ENCODE data around the gene SREBF1.

Gene SREBF1

GRCh38 chr17:17841601-17842025 lies 4.8 kb upstream of the SREBF1 start:
- no peak for DNase-seq (ENCODE audit: low read depth, low spot score)

GRCh38 chr17:17840751-17841591 lies 4.2 kb upstream of the SREBF1 start:
- no peak for DNase-seq (ENCODE audit: low read depth, low spot score)

GRCh38 chr17:17839791-17840707 lies 3.3 kb upstream of the SREBF1 start:
- peak; percentile 55 for DNase-seq (ENCODE audit: low read depth, low spot score)

GRCh38 chr17:17837966-17838962 lies 1.5 kb upstream of the SREBF1 start:
- DNase-seq (ENCODE audit: low read depth, low spot score): no peak

GRCh38 chr17:17837380-17837821 lies 615 bp upstream of the SREBF1 start:
- DNase-seq (ENCODE audit: low read depth, low spot score): no peak

GRCh38 chr17:17836250-17836817 lies 452 bp downstream of the SREBF1 start:
- DNase-seq (ENCODE audit: low read depth, low spot score): peak; percentile 69

- DNase-seq (ENCODE audit: low read depth, low spot score): no peak
These were observed 1.2 kb downstream of the SREBF1 start for GRCh38 chr17:17835415-17836249.

- DNase-seq (ENCODE audit: low read depth, low spot score): no peak
These were observed 1.8 kb downstream of the SREBF1 start for GRCh38 chr17:17834974-17835373.

GRCh38 chr17:17833658-17834357 lies 3.0 kb downstream of the SREBF1 start:
- no peak for DNase-seq (ENCODE audit: low read depth, low spot score)

GRCh38 chr17:17832032-17832363 lies 4.8 kb downstream of the SREBF1 start:
- no peak for DNase-seq (ENCODE audit: low read depth, low spot score)

- DNase-seq (ENCODE audit: low read depth, low spot score): no peak
These were observed 5.4 kb downstream of the SREBF1 start for GRCh38 chr17:17831208-17832031.

- no peak for DNase-seq (ENCODE audit: low read depth, low spot score)
These were observed 6.0 kb downstream of the SREBF1 start for GRCh38 chr17:17830740-17831207.

GRCh38 chr17:17830269-17830567 lies 6.6 kb downstream of the SREBF1 start:
- DNase-seq (ENCODE audit: low read depth, low spot score): no peak

- DNase-seq (ENCODE audit: low read depth, low spot score): no peak
These were observed 8.8 kb downstream of the SREBF1 start for GRCh38 chr17:17827826-17828621.

- DNase-seq (ENCODE audit: low read depth, low spot score): no peak
These were observed 9.6 kb downstream of the SREBF1 start for GRCh38 chr17:17826942-17827785.

GRCh38 chr17:17826342-17826713 lies 10.5 kb downstream of the SREBF1 start:
- DNase-seq (ENCODE audit: low read depth, low spot score): no peak

Measured in brain pericyte (primary cell).